EL (cell line): ENCODE data around the gene RFXANK.
"Not testable (repeated sequence)": the region's sequence is repeated elsewhere in the genome, so short reads cannot be mapped to it uniquely, and the experiment has no call there.

Experiments used
- DNase-seq: peaks from one replicate; pipeline ENCODE4 v3.0.0-alpha.2; 2016

Gene RFXANK

DNA sequence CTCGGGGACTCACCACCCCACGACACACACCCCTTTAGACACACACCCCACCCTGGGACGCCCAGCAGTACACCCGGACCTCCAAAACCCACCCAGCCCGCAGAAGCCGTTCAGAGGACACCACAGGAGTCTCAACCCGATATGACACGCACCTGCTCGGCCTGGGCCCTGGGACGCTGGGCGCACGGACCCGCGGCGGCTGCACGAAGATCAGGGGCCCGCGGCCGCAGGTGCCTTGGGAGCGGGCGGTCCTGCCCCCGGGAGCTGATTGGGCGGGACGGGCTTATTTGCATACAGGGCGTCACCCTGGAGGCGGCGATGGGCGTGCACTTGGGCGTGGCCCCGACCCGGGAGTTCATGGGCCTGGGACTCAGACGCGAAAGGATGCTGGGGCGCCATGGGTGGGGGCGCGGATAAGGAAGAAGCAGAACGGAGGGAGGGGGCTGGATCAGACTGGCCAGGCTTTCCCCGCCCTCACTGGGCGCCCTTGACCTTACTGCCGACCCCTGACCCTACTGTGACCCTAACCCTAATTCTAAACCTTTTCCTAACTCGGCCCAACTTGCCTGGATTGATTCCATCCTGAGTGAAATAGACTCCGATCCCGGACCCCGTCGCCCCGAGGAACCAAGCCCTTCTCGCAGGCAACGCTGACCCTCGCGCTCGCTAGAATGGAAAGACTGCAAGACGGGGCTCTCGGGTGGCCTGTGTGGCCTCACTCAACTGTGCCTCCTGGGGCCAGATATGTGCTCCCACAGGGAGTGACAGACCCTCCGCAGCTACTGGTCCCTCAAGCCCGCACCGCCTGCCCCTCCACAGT, 21.8 kb upstream of the RFXANK start, which contains the start of gene MEF2B:
TSS of gene MEF2B (minus strand) at position 211 of the 820 bp plus-strand sequence. CDS start 19,528 bp downstream, outside the sequence.
- peak; percentile 48 for DNase-seq

GRCh38 chr19:19170873-19171672, 21.0 kb upstream of the RFXANK start:
- DNase-seq = no peak

GRCh38 chr19:19171821-19172532, 20.1 kb upstream of the RFXANK start:
- DNase-seq = peak; percentile 16

GRCh38 chr19:19173243-19173642, 18.8 kb upstream of the RFXANK start:
- not testable (repeated sequence) for DNase-seq

DNA sequence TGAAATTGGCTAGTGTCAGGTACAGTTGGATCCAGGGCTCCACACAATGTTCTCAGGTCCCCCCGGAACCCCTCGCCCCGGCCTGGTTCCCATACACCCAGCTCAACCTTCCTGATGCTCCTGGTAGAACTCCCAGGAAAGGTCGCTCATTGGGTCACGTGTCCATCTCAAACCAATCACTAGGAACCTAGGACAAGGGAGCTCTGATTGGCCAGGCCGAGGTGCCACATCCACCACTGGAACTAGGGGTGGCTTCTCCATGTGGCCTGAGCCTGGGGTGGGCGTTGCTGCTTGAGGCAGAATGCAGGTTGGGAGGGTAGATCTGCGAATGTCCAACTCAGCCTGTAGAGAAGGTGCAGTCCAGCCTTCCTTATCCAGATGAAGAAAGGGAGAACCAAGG, 15.1 kb upstream of the RFXANK start:
- no peak for DNase-seq

GRCh38 chr19:19179548-19180441, 12.3 kb upstream of the RFXANK start:
- peak; percentile 19 for DNase-seq

- no peak for DNase-seq
These were observed 10.5 kb upstream of the RFXANK start for GRCh38 chr19:19181488-19181998.

DNA sequence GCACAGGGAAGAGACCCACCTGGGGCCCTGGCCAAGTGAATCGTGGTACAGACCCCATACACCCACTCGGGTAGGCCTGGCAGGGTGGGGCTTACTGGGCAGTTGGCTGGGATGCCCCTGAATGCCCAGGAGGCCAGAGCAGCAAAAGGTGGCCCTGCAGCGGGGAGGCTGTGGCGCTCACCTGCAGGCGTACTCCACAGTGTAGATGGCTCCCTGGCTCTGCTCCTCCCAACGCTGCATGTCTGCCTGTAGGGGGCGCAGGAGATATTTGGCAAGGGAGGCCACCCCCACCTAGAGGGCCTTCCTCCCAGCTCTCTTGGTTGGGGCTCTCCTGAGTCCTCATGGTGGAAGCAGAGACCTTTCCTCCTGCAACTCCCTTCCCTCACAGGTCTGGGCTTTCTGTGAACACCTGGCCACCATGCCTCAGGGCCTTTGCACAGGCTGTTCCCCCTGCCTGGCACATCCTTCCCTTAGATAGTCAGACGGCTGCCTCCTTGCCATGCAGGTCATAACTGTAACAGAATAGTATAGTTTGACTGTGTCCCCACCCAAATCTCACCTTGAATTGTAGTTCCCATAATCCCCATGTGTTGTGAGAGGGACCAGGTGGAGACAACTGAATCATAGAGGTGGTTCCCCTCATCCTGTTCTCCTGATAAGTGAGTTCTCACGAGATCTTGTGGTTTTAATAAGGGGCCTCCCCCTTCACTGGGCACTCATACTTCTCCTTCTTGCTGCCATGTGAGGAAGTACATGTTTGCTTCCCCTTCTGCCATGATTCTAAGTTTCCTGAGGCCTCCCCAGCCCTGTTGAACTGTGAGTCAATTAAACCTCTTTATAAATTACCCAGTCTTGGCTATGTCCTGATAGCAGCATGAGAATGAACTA, 6.0 kb upstream of the RFXANK start:
- DNase-seq = peak; percentile 55

- DNase-seq = no peak
These were observed 5.3 kb upstream of the RFXANK start for GRCh38 chr19:19186742-19187141.

DNA sequence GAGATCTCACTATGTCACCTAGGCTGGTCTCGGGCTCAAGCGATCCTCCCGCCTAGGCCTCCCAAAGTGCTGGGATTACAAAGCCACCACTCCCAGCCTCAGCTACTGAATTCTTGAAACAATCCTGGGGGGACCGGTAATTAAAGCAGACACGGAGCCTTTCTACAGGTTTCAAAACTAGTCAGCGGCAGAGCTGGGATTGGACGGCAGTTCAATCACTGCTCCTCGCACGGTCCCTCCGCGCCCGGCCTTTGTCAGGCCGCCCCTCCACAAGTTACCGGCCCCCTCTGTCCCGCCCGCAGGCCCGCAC, 335 bp upstream of the RFXANK start:
- no peak for DNase-seq

DNA sequence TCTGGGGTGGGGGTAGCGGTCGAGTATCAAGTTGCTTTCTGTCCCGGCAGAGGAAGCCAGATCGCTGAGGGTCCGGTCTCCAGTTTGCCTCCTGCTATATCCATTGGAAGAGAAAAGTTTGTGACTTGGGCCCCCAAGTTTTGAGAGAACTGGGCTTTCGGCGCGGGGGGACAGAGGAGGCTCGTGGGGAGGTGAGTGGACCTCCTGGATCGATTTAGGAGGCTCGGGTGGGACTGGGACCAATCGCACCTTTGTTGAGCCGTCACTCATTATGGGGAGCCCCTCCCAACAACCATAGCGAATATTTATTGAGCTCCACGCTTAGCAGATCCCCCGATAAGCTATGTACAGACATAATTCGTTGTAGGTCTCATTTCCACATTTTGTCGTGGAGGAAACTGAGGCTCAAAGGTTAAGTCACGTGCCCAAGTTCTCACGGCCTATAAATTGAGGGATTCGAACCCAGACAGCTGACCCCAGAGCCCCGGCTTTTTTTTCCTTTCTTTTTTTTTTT, 909 bp downstream of the RFXANK start:
- DNase-seq = no peak

GRCh38 chr19:19193926-19194325, 1.9 kb downstream of the RFXANK start:
- DNase-seq = no peak

- DNase-seq = no peak
These were observed 9.9 kb downstream of the RFXANK start for GRCh38 chr19:19201697-19202630.

GRCh38 chr19:19202707-19203011, 10.6 kb downstream of the RFXANK start:
- DNase-seq = no peak

GRCh38 chr19:19203012-19203856, 11.2 kb downstream of the RFXANK start, which contains the start of gene NR2C2AP:
TSS of gene NR2C2AP (minus strand) at chr19:19203414. CDS start at chr19:19203060, 354 bp downstream.
- peak; percentile 94 for DNase-seq

DNA sequence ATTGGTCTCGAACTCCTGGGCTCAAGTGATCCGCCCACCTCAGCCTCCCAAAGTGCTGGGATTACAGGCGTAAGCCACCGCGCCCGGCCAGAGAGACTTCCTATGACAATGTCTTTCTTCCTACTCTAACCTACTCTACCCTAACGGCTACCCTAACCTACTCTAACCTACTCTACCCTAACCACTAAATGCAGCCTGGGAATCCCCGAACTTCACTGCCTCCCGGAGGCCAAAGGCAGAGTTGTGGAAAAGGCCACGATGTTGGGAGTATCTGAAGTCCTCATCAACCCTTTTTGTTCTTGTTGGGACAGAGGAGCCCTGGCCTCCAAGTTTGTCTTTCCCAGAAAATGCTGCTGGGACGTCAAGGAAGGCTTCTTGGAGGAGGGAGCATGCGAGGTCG, 12.1 kb downstream of the RFXANK start:
- DNase-seq = no peak

DNA sequence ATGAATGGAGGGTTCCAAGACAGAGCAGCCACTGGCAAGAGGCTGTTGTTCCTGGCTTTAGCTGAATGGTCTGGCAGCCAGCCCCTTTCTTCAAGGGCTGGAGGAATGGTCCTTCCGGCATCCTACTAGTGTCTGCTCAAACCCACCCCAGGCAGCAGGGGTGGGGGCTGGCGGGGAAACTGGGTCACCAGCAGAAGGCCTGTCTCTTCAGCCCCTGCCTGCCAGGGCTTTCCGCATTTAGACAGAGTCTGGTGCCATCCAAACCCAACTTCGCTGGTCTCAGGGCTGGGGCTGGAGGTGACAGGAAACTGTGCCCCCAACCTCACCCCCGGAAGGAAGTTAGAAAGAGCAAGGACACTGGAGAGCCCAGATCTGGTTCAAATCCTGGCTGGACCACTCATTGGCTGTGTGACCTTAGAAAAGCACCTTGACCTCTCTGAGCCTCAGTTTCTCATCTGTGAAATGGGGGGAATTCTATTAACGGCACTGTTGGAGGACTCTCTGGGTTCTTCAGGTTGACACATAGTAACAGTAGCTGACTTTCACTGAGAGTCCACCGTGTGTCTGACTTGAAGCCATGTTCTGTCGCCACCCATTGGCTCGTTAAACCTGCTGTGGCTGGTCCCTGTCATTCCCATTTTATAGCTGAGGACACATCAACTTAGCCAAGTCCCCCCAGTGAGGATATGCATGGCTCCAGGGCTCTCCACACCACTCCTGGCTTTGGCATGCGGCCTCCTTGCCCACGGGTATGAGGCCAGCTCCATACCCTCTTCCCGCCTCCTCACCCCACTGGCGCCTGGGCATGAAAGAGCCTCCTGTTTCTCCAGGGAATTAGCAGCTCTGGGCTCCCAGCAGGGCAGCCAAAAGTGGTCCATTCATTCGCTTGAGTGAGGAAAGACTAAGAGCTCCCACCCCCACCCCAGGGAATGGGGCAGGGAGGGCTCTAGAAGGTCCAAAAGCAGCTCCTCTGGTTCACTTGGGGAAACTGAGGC, 13.7 kb downstream of the RFXANK start:
- DNase-seq = no peak
